NCI-H748 treated with DMSO at 0.1 percent for 48 hours (cell line): ENCODE data around the gene RAD51.

Experiments
- DNase-seq: peaks from one replicate; lab custom pipeline; 2025; lab: John Stamatoyannopoulos, UW

Gene RAD51

DNA sequence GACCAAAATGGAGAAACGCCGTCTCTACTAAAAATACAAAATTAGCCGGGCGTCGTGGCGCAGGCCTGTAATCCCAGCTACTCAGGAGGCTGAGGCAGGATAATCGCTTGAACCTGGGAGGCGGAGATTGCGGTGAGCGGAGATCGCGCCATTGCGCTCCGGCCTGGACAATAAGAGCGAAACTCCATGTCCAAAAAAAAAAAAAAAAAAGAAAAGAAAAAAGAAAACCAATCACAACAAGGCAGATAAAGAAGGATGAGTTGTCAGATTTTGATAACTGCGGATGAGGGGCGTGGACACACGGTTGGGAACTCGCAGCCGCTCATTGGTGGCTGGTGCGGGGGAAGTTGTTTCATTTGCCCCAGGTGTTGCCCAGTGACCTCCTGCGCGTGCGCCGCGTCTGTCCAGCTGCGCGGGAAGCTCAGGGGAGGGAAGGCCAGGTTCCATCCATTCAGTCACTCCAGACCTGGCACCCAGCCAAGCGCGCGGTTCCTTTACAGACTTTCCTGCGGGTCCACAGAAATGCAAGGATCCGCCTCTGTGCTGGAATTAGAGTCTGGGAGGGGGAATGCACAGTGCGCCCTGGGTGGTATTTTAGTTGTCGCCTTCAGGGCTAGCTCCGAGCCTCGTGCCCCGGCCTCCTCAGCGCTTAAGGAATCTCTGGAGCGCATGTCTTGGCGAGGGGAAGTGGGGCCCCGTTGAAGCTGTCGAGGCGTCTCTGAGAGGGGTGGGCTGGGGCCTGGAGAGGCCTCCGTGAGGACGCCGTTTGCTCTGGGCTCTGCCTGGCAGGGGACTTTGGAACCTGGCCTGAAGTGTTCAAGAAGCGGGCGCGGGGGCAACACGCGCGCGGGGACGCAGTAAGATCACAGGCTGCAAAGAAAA lies 68.2 kb downstream of the RAD51 start:
- DNase-seq = peak; percentile 63

DNA sequence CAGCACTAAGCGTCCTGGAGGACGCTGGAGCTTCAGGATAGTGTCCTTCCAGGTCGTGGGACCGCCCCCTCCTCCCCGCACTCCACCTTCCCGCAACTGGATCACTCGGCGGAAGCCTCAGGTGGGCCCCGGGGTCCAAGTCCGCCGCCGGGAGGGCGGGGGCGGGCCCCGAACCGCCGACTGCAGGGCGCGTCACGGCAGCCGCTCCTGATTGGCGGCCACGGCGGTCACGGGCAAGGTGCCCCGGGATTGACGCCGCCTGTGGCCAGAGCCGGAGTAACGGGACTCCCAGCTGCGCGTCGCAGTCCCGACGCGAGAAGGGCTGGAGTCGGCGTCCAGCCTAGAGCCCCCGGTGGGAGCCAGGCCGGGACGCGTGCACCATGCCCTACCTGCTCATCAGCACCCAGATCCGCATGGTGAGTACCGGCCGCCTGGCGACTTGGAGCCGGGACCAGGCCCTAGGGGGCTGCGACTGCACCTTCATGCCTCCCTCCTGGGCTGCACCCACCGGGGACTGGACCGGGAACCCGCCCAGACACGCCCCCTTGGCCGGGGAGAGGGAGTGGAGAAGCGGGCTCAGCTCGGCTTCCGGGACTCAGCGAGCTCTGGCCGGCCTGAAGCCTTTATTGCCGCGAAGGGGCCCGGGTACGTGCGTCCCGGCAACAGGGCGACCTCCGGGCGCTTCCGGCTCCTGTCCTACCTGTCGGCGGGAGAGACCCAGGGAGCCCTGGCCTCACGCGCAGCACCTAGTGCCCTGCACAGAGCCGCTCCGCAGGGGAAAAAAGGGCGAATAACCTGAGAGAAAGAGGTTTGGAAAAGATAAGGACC lies 69.0 kb downstream of the RAD51 start, which contains the start of gene GCHFR:
TSS of gene GCHFR (plus strand) at position 268 of the 828 bp plus-strand sequence. CDS start at position 381, 113 bp downstream.
- peak; percentile 28 for DNase-seq

DNA sequence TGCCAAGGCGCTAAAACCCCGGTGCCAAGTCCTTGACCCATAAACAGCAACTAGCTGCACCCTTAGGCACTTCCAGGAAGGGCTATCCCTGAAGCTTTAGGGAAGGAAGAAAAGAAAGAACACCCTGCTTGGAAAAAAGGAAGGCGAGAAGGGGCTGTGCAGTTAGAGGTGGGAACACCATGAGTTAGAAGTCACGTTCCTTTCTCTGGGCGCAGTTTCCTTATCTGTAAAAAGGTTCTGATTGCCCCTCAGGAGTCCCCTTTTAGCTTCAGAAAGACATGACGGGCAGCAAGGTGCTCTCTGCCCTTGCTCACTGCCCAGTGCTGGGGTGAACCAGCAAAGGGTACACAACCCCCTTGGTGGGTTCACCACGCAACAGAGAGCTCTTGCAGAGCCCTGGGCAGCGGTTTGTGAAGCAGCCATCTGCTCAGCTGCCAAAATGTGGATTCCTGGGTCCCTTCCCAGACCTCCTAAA lies 69.7 kb downstream of the RAD51 start:
- no peak for DNase-seq

DNA sequence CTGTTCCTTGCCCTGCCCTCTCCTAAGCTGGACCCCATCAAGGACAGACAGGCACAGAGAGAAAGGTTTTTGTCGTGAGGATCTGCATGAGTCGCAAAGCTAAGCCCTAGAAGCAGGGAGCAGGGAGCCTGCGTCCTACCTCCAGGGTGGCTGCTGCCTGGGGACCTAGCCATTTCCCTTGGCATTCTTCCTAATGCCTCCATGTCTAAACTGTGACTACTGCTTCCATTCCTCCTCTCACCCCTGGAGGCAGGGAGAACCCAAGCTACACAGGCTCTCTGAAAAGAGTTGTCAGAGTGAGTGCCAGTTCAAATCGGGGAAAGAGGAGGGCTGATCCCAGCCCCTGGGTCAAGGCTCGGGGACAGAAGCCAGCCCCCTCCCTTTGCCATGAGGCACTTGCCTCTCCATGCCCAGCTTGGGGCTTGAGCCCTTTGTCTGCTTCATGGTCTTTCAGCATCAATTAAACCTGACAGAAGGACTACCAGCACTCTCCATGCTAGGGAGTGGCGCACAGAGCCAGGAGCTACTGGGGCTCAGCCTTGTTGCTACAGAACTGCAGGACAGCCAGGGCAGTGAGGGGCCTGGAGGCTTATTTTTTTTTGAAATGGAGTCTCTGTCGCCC lies 71.3 kb downstream of the RAD51 start:
- no peak for DNase-seq

DNA sequence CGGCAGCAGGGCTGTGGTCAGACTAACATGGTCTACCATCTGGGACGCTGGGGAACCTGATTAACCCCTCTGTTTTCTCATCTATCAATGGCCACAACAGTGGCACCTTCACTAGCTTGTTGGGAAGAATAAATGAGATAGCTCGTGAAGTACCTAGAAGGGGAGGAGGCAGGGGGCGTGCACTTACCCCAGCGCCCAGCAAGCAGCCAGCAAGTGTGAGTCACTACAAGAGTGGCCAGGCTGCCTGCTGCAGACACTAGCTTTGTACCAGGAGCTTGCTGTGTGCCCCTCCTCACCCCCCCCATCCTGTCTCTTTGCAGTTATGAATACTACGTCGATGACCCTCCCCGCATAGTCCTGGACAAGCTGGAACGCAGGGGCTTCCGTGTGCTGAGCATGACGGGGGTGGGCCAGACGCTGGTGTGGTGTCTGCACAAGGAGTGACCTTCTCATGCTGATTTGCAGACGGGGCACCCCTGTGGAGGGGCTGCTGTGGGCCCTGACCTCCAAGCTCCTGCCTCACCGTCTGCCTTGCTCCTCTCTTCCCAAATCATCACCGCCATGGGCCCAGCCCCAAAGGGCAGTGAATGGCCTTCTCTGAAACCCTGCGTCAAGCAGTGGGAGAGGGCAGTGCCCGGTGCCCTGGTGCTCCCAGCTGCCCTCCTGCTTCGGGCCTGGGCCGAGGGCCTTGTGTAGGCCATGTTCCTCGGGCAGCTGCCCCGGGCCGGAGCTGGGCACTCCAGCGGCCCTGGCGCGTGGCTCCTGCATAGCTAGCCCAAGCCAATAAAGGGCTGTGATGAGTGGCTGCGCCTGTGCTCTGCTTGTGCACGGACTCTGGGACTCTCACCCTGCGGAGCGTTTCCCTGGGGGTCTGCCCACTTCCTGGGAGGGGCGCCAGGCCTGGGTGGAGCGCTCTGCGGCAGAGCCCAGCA lies 72.2 kb downstream of the RAD51 start:
- no peak for DNase-seq

DNA sequence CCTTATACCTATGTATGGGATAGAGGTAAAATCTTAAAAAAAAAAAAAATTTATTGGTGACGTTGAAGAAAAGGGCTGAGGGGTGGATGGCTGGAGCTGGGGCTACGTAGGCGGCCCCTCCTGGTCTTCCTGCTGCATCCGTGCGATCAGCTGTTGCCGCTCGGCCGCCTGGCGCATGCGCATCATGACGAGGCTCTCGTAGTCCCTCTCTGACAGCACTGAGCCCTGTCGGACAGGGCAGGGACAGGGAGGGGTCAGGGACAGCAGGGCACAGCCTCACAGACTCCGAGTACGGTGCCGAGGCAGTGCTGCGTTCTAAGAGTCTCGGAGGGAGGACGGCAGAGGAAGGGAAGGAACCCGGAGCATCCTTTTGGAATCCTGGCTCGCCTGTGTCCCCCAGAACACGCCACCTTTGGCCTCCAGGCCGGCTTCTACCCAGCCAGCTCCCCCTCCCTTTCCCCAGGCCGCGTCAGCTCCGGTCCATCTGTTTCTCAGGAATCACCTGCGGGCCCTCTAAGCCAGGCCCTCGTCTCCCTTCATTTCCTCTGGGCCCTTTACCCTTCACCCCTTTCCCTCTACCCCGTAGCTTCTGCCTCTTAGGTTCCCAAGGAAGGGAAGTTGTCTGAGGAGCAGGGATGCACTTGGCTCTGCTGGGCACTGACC lies 73.0 kb downstream of the RAD51 start:
- DNase-seq = no peak

DNA sequence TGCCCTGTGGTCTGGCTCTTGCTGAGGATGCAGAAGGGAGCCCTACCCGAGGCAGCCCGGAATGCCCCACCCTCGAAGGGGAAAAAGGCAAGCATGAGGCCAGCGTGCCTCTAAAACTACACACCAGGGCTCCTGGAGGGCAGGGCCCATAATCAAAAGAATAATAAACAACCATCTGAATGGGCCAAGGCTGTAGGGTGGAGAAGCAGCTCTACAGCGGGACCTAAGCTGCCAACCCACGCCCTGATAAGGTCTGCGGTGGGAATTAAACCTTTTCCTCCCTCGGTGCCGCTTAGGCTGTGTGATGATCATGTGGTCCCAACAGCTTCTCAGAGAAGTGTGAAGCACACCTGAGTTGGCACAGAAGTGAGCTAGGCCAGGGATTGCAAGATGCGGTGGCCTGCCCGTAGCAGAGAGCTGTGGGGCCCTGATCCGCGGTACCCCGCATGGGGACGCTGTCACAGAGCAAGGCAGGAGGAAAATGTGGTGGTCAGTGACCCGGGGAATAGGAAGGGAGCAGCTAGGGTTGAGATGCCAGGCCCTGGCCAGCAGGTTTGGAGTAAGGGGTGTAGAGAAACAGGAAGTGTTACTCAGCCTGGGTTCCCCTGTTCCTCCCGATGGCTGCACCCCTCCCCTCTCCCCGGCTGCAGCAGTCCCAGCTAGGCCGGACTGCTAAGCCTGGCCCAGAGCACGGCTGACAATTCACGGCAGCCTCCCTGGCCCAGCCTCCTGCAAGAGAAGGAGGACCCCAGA lies 73.7 kb downstream of the RAD51 start:
- DNase-seq = no peak

DNA sequence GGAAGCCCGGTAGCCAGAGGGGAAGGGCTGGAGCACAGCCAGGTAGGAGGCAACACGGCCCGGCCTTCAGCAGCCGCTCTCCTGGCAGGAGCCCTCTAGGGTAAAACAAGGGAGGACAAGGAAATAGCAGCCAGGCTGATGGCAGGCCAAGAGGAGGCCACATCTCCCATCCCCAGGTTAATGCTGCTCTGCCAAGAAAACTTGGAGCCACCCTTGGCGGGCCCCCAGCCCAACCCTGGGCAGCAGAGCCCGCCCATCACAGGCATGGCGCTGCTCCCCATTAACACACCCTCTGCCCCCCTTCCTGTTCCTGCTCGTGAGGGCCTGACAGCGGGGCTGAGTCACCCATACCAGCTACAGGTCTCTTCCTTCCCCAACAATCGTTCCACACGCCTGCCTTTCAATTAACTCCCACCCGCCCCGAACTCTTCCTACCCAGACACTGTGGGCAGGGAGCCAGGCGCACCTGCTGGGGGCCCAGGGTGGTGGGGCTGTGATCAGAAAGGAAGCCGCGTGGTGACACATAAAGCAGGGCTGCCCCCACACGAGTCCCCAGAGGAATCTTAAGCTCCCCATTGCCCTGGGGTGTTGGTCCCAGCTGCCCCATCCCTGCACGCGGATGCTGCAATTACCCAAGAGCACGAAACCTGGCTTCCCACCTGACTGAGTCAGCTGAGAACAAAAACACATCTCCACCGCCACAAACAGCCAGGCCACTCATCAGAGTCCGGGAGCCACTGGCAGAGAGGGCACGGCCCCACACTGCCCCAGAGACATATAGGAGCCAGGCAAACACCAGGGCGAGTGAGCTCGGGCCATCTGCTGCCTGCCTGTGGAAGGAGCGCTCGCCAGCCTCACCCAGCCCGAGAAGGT lies 74.5 kb downstream of the RAD51 start, which contains the start of gene C15orf62:
TSS of gene C15orf62 (plus strand) at position 707 of the 873 bp plus-strand sequence. CDS start 516 bp downstream, outside the sequence.
- peak; percentile 9 for DNase-seq

DNA sequence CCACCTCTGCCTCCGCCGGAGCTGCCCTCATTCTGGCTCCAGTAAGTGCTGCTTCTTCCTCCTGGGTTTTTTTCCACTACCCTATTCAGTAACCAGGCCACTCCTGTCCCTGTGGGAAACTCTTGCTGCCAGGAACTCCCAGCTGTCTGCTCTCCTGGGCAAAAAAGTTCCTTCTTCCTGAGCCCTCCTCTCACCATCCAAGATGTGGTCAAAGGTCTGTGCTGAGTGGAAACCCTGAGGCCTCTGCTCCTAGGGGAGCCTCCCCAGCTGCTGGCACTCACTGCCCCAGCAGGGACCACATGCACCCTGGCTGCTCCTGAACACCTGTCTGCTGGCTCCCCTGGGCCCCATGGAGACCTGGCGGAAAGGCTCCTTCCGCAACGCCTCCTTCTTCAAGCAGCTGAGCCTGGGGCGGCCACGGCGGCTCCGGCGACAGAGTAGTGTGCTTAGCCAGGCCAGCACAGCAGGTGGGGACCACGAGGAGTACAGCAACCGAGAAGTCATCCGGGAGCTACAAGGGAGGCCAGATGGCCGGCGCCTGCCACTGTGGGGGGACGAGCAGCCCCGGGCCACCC lies 75.3 kb downstream of the RAD51 start:
- DNase-seq = no peak

DNA sequence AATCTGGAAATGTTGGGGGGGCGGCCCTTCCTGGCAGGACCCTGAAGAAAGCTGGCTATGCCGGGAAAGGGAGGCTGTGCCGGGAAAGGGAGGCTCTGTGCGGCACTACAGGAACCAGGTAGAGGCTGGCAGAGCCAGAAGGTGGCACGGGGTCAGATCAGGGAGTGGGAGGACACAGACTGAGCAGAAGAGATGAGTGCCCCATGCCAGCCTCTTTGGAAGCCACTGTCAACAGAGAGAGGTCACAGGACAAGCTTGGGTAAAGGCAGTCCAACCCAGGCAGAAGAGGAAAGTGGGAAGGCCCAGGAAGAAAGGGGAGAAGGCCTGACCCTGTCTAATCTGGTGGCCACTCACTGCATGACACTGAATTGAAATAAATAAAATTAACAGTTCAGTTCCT lies 76.3 kb downstream of the RAD51 start:
- DNase-seq = no peak

DNA sequence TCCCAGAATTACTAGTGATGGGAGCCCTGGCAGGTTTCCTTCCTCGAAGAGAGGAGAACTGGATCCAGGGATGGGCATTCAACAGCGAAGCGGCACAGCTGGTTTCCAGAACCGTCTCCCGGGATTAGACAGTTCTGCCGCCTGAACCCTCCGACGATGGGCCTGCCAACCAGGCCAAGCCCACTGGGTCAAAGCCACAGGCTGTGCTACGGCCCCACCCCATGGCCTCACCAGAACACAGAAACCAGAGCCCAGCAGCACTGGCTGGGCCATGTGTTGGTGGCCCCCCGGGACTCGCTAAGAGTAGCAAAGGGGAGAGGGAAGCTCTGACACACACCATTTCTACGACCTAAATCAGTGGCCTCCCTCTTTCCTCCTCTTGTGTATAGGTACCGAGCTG lies 77.0 kb downstream of the RAD51 start:
- no peak for DNase-seq

DNA sequence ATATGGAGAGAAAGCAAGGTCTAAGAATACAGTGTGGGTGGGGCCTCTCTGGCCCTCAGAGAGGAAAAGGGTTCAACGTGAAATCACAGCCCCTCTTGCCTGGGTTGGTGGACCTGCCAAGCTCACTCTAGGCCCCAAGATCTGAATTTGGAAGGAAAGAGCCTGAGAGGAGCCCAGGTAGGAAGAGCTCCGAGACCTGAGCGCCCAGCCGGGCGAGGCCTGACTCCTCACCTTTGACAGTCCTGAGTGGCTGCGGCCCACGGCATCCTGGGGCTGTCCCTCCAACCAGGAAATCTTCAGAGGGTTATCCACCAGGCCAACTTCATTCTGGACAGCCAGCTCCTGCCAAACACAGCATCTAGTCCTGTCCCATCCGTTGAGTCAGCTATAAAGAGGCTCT lies 78.5 kb downstream of the RAD51 start:
- no peak for DNase-seq

DNA sequence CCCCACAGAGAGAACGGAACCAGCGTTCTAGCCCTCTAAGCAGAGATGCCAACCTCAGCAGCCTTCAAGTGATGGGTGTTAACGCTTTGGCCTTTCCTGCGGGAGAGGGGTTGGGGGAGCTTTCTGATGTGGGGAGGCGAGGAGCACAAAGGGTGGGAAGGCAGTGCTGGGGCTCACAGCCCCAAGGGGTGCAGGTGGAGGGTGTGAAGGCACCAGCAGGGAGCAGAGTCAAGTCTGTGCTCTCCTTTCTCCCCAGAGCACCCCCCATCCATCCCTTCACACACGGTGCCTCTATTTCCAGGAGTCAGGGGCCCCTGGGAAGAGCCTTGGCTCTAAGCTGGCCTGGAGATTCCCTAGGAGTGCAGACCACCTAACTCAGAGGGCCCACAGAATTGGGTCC lies 78.9 kb downstream of the RAD51 start:
- no peak for DNase-seq

DNA sequence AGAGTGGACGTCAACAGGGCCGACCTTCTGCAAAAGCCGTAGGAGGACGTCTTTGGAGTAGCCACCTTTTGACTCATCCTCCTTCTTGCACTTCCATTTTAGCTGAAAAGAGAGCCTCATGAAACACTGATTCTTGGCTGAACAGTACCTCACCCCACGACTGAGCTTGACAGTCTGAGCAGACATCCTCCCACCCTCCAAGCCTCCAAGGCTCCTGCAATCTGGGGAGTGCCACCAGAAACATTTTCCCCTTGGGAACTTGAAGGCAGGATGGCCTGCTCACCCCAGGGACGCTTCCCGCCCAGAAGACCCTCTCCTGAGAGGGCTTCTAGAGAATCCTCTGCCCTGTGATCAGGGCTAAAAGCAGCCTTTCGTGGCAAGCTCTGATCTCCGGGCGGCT lies 80.0 kb downstream of the RAD51 start:
- DNase-seq = no peak

DNA sequence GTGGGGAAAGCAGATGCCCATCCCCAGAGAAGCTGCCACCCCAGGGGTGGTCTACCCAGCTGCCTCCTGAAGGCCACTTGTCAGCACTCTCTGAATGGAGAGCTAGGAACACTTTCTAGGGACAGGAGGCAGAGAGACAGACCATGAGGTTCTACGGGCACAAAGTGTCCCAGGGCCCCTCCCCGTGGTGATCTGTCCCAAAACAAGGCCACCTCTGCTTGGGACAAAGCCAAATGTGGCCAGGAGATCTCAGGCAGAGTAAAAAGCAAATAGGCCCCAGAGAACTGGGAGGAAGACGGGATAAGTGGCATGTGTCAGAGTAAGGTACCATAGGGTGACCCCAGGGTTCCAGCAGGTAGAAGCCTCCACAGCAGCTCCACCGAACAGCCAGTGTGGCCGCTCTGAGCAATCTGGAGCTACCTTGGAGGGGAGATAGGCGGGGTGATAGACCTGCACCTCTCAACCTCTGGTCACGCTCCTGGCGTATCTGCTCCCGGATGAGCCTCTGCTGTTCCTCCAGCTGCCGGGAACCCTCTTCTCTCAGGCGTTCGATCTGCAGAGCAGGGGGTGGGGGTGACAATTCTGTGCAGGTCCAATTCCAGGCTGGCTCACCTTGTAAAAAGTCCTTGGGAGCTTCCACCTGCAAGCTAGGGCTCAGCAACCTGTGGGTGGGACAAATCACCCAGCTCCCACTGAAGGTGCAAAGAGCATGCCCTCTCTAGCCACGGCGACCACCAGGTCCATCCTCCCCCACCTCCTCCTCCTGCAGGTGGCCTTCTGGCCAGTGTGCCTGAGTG lies 81.0 kb downstream of the RAD51 start:
- DNase-seq = no peak

DNA sequence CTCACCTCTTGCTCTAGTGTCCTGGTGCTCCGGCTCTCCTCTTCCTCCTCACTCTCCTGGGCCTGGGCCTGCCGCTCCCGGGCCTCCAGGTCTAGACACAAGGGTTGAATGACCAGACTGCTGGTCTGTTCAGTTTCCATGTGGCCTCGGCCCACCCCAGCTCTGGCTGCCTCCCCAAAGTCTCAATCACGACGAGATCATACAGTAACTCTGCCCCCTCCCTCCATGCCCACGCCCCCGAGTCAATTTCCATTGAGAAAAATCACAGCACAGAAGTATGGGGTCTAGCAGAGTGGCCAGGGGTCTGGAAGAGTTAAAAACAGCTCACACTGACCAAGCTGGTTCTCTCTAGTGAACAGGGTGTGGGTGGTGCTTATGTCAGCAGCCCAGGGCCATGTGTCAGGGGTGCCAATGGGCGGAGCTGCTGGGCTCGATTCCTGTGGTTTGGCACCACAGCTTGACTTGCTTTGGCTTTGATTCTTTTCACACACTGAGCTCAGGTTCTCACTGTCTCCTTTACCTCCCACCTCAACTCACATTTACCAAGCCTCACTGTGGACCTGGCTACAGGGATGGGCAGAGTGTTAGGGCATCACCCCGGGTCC lies 81.7 kb downstream of the RAD51 start:
- DNase-seq = no peak
